GM12878 (cell line): Measurements from ENCODE around the gene HSPB1. TPM values are rescaled to one million over a fixed set of nuclear protein-coding genes. Genes with fewer than 3 reads are reported as not detected.

Experiments used
- ATAC-seq: fragments of 200-7000 bp; cut with Tn5 transposase; 3 replicates; pipeline ENCODE4 v1.9.1; 2020; ENCODE audit warnings: mild to moderate bottlenecking, moderate library complexity
- BruUV-seq: library from RNA; stranded (reverse); fragments of 400-500 nt; replicated peaks from 2 replicates; lab custom pipeline; 2021; lab: Mats Ljungman, UMichigan
- CTCF ChIA-PET: fragments of 300-600 bp; sonication (Branson Sonifier 250); formaldehyde crosslinking; extraction: SDS; loops from one replicate; lab custom pipeline; 2021; ENCODE audit warnings: inconsistent platforms; lab: Yijun Ruan, JAX
- POLR2A ChIA-PET: fragments of 350-600 bp; formaldehyde crosslinking; extraction: SDS; loops from one replicate; lab custom pipeline; 2021; ENCODE audit warnings: inconsistent platforms; lab: Charles Lee
- RAD21 ChIA-PET: fragments of 300-600 bp; sonication (Branson Sonifier 250); formaldehyde crosslinking; loops from one replicate; lab custom pipeline; 2023; ENCODE audit warnings: antibody characterized with exemption; ENCODE audit not compliant: unreplicated experiment; lab: Charles Lee
- SMC1A ChIA-PET: fragments of 300-600 bp; sonication (Branson Sonifier 250); formaldehyde crosslinking; loops from one replicate; lab custom pipeline; 2023; ENCODE audit not compliant: unreplicated experiment, uncharacterized antibody; lab: Charles Lee
- DNase-seq: peaks from one replicate; pipeline ENCODE4 v3.0.0-alpha.2; 2011; ENCODE audit warnings: low read depth, low spot score
- FAIRE-seq: peaks from 3 replicates; lab custom pipeline; 2011; peaks lifted over from hg19 to GRCh38; lab: Jason Lieb, UNC
- H2AFZ ChIP-seq: 2 replicates; pipeline ENCODE4 v1.6.0; 2011; ENCODE audit warnings: low read depth, low read length, control low read depth; ENCODE audit not compliant: control insufficient read depth
- H3K27ac ChIP-seq: 2 replicates; pipeline ENCODE4 v1.5.1; 2011; ENCODE audit warnings: control low read depth; ENCODE audit not compliant: control insufficient read depth, insufficient read depth
- H3K27me3 ChIP-seq, 2 experiments: replicated peaks in 1 of 2; 2 replicates each; pipeline versions ENCODE4 v1.6.0 to v1.6.1; 2011; ENCODE audit warnings: low read length in 1 of 2; ENCODE audit not compliant: control insufficient read depth in 2 of 2, insufficient read depth in 2 of 2
- H3K36me3 ChIP-seq, 2 experiments: 2 replicates each; pipeline ENCODE4 v1.5.1; 2011; ENCODE audit warnings: low read length in 1 of 2; ENCODE audit not compliant: control insufficient read depth in 2 of 2, insufficient read depth in 2 of 2
- H3K4me1 ChIP-seq: 2 replicates; pipeline ENCODE4 v1.6.1; 2011; ENCODE audit warnings: mild to moderate bottlenecking, low read length, moderate library complexity, mixed read lengths; ENCODE audit not compliant: control insufficient read depth, insufficient read depth
- H3K4me2 ChIP-seq: 2 replicates; pipeline ENCODE4 v1.6.0; 2011; ENCODE audit warnings: control low read depth; ENCODE audit not compliant: control insufficient read depth, insufficient read depth
- H3K4me3 ChIP-seq: fragments of 200-600 bp; sonication (generic); 2 replicates; pipeline ENCODE4 v1.5.1; 2016
- H3K79me2 ChIP-seq: 2 replicates; pipeline ENCODE4 v1.6.0; 2011; ENCODE audit warnings: low read length; ENCODE audit not compliant: control insufficient read depth, insufficient read depth
- H3K9ac ChIP-seq: 2 replicates; pipeline ENCODE4 v1.8.0; 2011; ENCODE audit warnings: low read length, control low read depth, mixed read lengths; ENCODE audit not compliant: control insufficient read depth, insufficient read depth
- H3K9me3 ChIP-seq: replicated peaks from 3 replicates; pipeline ENCODE4 v1.5.1; 2011; ENCODE audit warnings: mild to moderate bottlenecking, low read length; ENCODE audit not compliant: control insufficient read depth, insufficient read depth
- H4K20me1 ChIP-seq: 2 replicates; pipeline ENCODE4 v1.6.0; 2011; ENCODE audit not compliant: control insufficient read depth, insufficient read depth
- BHLHE40 ChIP-seq, 2 experiments: fragments of 450-650 bp in 1 of 2; IDR thresholded peaks; 2 replicates each; pipeline ENCODE4 v1.6.1; 2011 to 2017; ENCODE audit warnings: low read depth in 2 of 2, borderline replicate concordance in 1 of 2, improper control_type of control experiment in 1 of 2, low read length in 1 of 2, mild to moderate bottlenecking in 1 of 2
- CBFB ChIP-seq: IDR thresholded peaks from 2 replicates; pipeline ENCODE4 v1.6.1; 2016; ENCODE audit warnings: antibody characterized with exemption, low read depth
- CBX3 ChIP-seq: fragments of 200-600 bp; sonication (generic); IDR thresholded peaks from 2 replicates; pipeline ENCODE4 v1.6.1; 2016; ENCODE audit warnings: low read depth, borderline replicate concordance
- CTCF ChIP-seq, 3 experiments: IDR thresholded peaks in 2 of 3; conservative IDR thresholded peaks in 1 of 3; 2 replicates each; pipeline ENCODE4 v1.5.1; 2011; ENCODE audit warnings: low read depth in 3 of 3, low read length in 3 of 3, mild to moderate bottlenecking in 3 of 3, control low read depth in 2 of 3, moderate library complexity in 2 of 3, inconsistent platforms in 1 of 3, mixed read lengths in 1 of 3; ENCODE audit not compliant: control insufficient read depth in 2 of 3, insufficient read depth in 1 of 3; ENCODE audit errors: extremely low read depth in 1 of 3
- EED ChIP-seq: sonication (generic); IDR thresholded peaks from 2 replicates; pipeline ENCODE4 v1.6.1; 2016; ENCODE audit warnings: antibody characterized with exemption, low read depth
- IKZF1 ChIP-seq: fragments of 450-650 bp; conservative IDR thresholded peaks from 2 replicates; pipeline ENCODE4 v1.6.1; 2017; ENCODE audit warnings: antibody characterized with exemption, mild to moderate bottlenecking
- KLF5 ChIP-seq: fragments of 450-650 bp; IDR thresholded peaks from 2 replicates; pipeline ENCODE4 v1.6.1; 2014; ENCODE audit warnings: mild to moderate bottlenecking; ENCODE audit not compliant: partially characterized antibody
- LARP7 ChIP-seq: fragments of 450-650 bp; IDR thresholded peaks from 2 replicates; pipeline ENCODE4 v1.6.1; 2017; ENCODE audit warnings: mild to moderate bottlenecking
- RAD21 ChIP-seq: IDR thresholded peaks from 2 replicates; pipeline ENCODE4 v1.6.1; 2011; ENCODE audit warnings: mild to moderate bottlenecking, low read depth, low read length, moderate library complexity; ENCODE audit not compliant: insufficient read depth
- SMAD1 ChIP-seq: fragments of 450-650 bp; IDR thresholded peaks from 2 replicates; pipeline ENCODE4 v1.6.1; 2018; ENCODE audit warnings: mild to moderate bottlenecking, low read depth; ENCODE audit not compliant: partially characterized antibody
- ZBTB11 ChIP-seq: fragments of 450-650 bp; formaldehyde crosslinking; IDR thresholded peaks from 2 replicates; pipeline ENCODE4 v1.5.0; 2022; ENCODE audit warnings: mild to moderate bottlenecking, missing genetic modification characterization
- ZNF274 ChIP-seq: IDR thresholded peaks from one replicate; pipeline ENCODE4 v1.8.0; 2011; ENCODE audit not compliant: insufficient read length, insufficient read depth
- WGBS: methylation state at CpG from one replicate; pipeline ENCODE4 v1.1.6; 2016; ENCODE audit warnings: low lambda C conversion rate; ENCODE audit not compliant: insufficient replicate concordance, insufficient coverage; ENCODE audit errors: missing lambda C conversion rate; 5-methylcytosine and 5-hydroxymethylcytosine counted together
- in situ Hi-C: fragments of 300-500 bp; cut with MboI; formaldehyde crosslinking; loops from 9 replicates; pipeline ENCODE4 v1.14.3; 2018; ENCODE audit warnings: mixed read lengths
- intact Hi-C: fragments of 100-400 bp; cut with micrococcal nuclease; formaldehyde crosslinking; loops from one replicate; pipeline ENCODE4 v1.14.2; 2022; ENCODE audit not compliant: unreplicated experiment
- polyA plus RNA-seq, 11 experiments: library from polyadenylated mRNA; depleted of rRNA in 4 of 11; unstranded in 6 of 11; stranded (reverse) in 5 of 11; fragments of >200 nt; fragmentation: Nextera tagmentation in 4 of 11; fragmentation: Illumina TruSeq in 1 of 11; extraction: Ambion mirVana in 4 of 11; extraction: Trizol in 1 of 11; gene quantifications; 1 replicate in 1 of 11; 2 replicates in 10 of 11; pipeline versions ENCODE4 v1.2.1 to v1.2.3, GENCODE V29; 2011 to 2016; ENCODE audit warnings: inconsistent platforms in 2 of 11, missing spikeins in 2 of 11, low read depth in 1 of 11
- total RNA-seq, 4 experiments: library from RNA; depleted of rRNA in 3 of 4; stranded (reverse); fragments of >200 nt in 3 of 4; fragmentation: Illumina TruSeq in 1 of 4; extraction: Trizol in 1 of 4; gene quantifications; 2 replicates each; pipeline versions ENCODE4 v1.2.1 to v1.2.3, GENCODE V29; 2013 to 2021

The HSPB1 gene
- total and polyA plus RNA-seq, 10 of the 15 experiments (the other 5 are each of a cell fraction or from before 2014, with no cell fraction given): 13.7 to 297 (median 62.0) TPM

GRCh38 chr7:76303202-76304147, 1.0 kb downstream of the HSPB1 start:
- in situ Hi-C loops: no loop called here
- peak overlapping the region; percentile 86 for H3K4me2 ChIP-seq
- ATAC-seq: peak; percentile 79
- intact Hi-C loops: no loop called here
- FAIRE-seq: peak; percentile 88
- H3K36me3 ChIP-seq: no peaks in the 10 kb centered on the region; a peak in 1 of 4 replicates
- H3K79me2 ChIP-seq: peaks cover 1% of the 10 kb centered on the region; the same call in 1 of the 2 replicates
- RAD21 ChIA-PET: interaction anchor here (0.6 to 2.4 kb wide), 5 partner anchors 10 to 121 kb away, joined by 3 to 11 read pairs (median 4); no protein-coding TSS in a partner anchor
- H3K4me1 ChIP-seq: peaks cover 3% of the 10 kb centered on the region
- no TSS peak for BruUV-seq
- no peaks in the 10 kb centered on the region for H4K20me1 ChIP-seq
- DNase-seq: peak; percentile 45
- peak overlapping the region; percentile 95 for H3K4me3 ChIP-seq
- no peaks in the 10 kb centered on the region for H3K27me3 ChIP-seq
- H3K9me3 ChIP-seq: no peaks in the 10 kb centered on the region
- WGBS: 9% methylated on average over 48 of the region's 56 CpGs
- peak overlapping the region; percentile 81 for H2AFZ ChIP-seq
- SMC1A ChIA-PET: interaction anchor here (0.9 to 1.8 kb wide), 3 partner anchors 11 to 15 kb away, joined by 4 to 9 read pairs (median 4); no protein-coding TSS in a partner anchor
- CTCF ChIA-PET: interaction anchor here (1.0 to 4.1 kb wide), 3 partner anchors 10 to 12 kb away, joined by 3 to 25 read pairs (median 10); no protein-coding TSS in a partner anchor
- POLR2A ChIA-PET: interaction anchor here (0.6 to 2.1 kb wide), 6 partner anchors 11 to 57 kb away, joined by 3 to 11 read pairs (median 4); partner anchors contain the start of gene YWHAG
- peak overlapping the region; percentile 54; the same call in 1 of the 2 replicates for H3K27ac ChIP-seq
- H3K9ac ChIP-seq: peak overlapping the region; percentile 75
- TF ChIP-seq CBX3 (no peak), EED (peak; percentile 49), IKZF1 (peak; percentile 42; the same call in 1 of the 2 replicates), RAD21 (no peak), SMAD1 (peak; percentile 99), KLF5 (no peak), BHLHE40 (IDR thresholded peaks at IDR 0.05; ENCODE audit: borderline replicate concordance in 1 of 2, low read depth in 2 of 2, low read length in 1 of 2) (peak in 1 of 2 experiments; percentile 54; a peak in 1 of 4 replicates), CBFB (0 out of 2 replicates have a peak, but pooled peaks have one; percentile 25), CTCF (IDR thresholded peaks at IDR 0.05 in 2 of 3, conservative IDR thresholded peaks at IDR 0.05 in 1 of 3; ENCODE audit: control insufficient read depth in 2 of 3, extremely low read depth in 1 of 3, insufficient read depth in 1 of 3, low read depth in 3 of 3, low read length in 3 of 3) (no peak), ZNF274 (no peak), LARP7 (no peak), ZBTB11 (CRISPR knock-in tag) (no peak)
